Stimulated activated CD8-positive, alpha-beta memory T cell treated with anti-CD3 and anti-CD28 coated beads, Interleukin-12 subunit alpha, Interleukin-12 subunit beta, amount 100 ng/mL, for 1 hour (primary cell): Measurements from ENCODE around the gene SIRPB2.
"Not testable (repeated sequence)": the region's sequence is repeated elsewhere in the genome, so short reads cannot be mapped to it uniquely, and the experiment has no call there.

Source experiments
- DNase-seq: peaks from one replicate; pipeline ENCODE4 v3.0.0-alpha.2; 2020; ENCODE audit warnings: low read depth

SIRPB2 gene

GRCh38 chr20:1499528-1500420 is 8.6 kb upstream of the SIRPB2 start:
- no peak for DNase-seq

GRCh38 chr20:1497371-1497770 is 6.2 kb upstream of the SIRPB2 start:
- not testable (repeated sequence) for DNase-seq

- DNase-seq, result no peak
Observed at GRCh38 chr20:1496930-1497329, 5.7 kb upstream of the SIRPB2 start.

GRCh38 chr20:1494436-1494835 is 3.2 kb upstream of the SIRPB2 start:
- DNase-seq, result no peak

GRCh38 chr20:1493536-1493935 is 2.3 kb upstream of the SIRPB2 start:
- no peak for DNase-seq

GRCh38 chr20:1491860-1492642 is 831 bp upstream of the SIRPB2 start:
- DNase-seq, result no peak

- no peak for DNase-seq
Observed at GRCh38 chr20:1490643-1491195, 501 bp downstream of the SIRPB2 start.

GRCh38 chr20:1489764-1490436 is 1.3 kb downstream of the SIRPB2 start:
- no peak for DNase-seq

- no peak for DNase-seq
Observed at GRCh38 chr20:1489325-1489724, 1.9 kb downstream of the SIRPB2 start.

GRCh38 chr20:1486566-1486965 is 4.7 kb downstream of the SIRPB2 start:
- no peak for DNase-seq

GRCh38 chr20:1484438-1485116 is 6.6 kb downstream of the SIRPB2 start:
- DNase-seq, result no peak

GRCh38 chr20:1479831-1480595 is 11.2 kb downstream of the SIRPB2 start:
- DNase-seq, result no peak

- DNase-seq, result no peak
Observed at GRCh38 chr20:1478566-1478965, 12.7 kb downstream of the SIRPB2 start.

GRCh38 chr20:1477896-1478490 is 13.2 kb downstream of the SIRPB2 start:
- no peak for DNase-seq

- no peak for DNase-seq
Observed at GRCh38 chr20:1474817-1475603, 16.2 kb downstream of the SIRPB2 start.

GRCh38 chr20:1474325-1474724 is 16.9 kb downstream of the SIRPB2 start:
- DNase-seq, result no peak

GRCh38 chr20:1473246-1474220 is 17.7 kb downstream of the SIRPB2 start:
- no peak for DNase-seq

GRCh38 chr20:1472556-1473245 is 18.5 kb downstream of the SIRPB2 start:
- DNase-seq, result no peak
